Astrocyte of the cerebellum (primary cell): Measurements from ENCODE around the gene LCE3B.

ENCODE experiments used
- DNase-seq: peaks from one replicate; pipeline ENCODE4 v3.0.0-alpha.2; 2011; ENCODE audit warnings: low read depth
- H3K4me3 ChIP-seq: 2 replicates; pipeline ENCODE4 v1.5.1; 2011; ENCODE audit warnings: mild to moderate bottlenecking, low read depth, low read length, moderate library complexity
- CTCF ChIP-seq: IDR thresholded peaks from 2 replicates; pipeline ENCODE4 v1.5.1; 2012; ENCODE audit warnings: low read length, low read depth, moderate library complexity, mild to moderate bottlenecking; ENCODE audit errors: missing control alignments
- in situ Hi-C: cut with HindIII; loops from 2 replicates; pipeline ENCODE4 v1.10.0; 2017; ENCODE audit warnings: low sequenced_read_pairs

Gene LCE3B

GRCh38 chr1:152656459-152656858 lies 42.8 kb downstream of the LCE3B start:
- in situ Hi-C loops = no loop called here
- no peak overlapping the region for H3K4me3 ChIP-seq
- TF ChIP-seq CTCF = no peak
- DNase-seq = no peak

GRCh38 chr1:152657677-152658076 lies 44.1 kb downstream of the LCE3B start:
- no peak for DNase-seq
- no peak overlapping the region for H3K4me3 ChIP-seq
- in situ Hi-C loops = no loop called here
- TF ChIP-seq CTCF = no peak

DNA sequence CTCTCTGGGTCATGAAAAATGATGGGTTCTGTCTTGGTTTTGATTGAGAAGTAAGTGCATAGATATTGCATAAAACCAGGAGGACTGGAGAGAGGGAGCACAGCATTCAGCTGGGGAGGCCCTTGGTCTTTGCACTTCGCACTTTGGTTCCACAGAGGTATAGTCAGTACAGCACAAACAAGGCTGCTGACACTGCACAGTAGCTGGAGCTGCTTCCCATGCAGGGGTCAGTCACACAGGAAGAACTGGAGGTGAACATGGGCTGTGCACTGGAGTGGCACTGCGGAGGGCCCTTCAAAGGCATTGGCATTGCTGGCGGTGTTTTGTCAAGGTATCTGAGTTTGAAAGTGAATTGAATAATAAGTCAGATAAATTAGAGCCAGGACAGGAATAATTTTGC lies 45.0 kb downstream of the LCE3B start:
- H3K4me3 ChIP-seq = no peak overlapping the region
- DNase-seq = no peak
- TF ChIP-seq CTCF = no peak
- in situ Hi-C loops = no loop called here

DNA sequence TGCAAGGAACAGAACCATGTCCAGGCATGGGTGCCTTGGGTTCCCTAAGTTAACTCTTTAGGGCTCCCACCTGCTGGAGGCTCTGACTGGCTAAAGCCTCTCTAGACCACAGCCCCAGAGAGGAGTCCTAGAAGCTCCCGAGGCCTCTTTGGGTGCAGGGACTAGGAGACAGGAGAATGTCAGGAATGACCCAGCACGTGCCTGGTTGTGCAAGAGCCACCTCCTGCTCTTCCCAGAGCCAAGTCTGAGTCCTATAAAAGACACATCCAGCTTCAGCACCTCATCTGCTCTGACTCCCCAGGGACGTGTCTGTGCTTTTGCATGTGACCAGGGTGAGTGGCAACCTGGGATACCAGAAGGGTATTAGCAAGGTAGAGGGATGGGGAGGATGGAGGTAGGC lies 49.5 kb downstream of the LCE3B start, which contains the start of gene LCE2D:
LCE2D (plus strand) TSS at position 283 of the 400 bp plus-strand sequence. CDS start 726 bp downstream, outside the sequence.
- no peak for TF ChIP-seq CTCF
- in situ Hi-C loops = no loop called here
- DNase-seq = no peak
- no peak within 1 kb of the TSS for H3K4me3 ChIP-seq
